CD14-positive monocyte (primary cell): Measurements from ENCODE around the gene MAPRE2. TPM values are rescaled to one million over a fixed set of nuclear protein-coding genes. Genes with fewer than 3 reads are reported as not detected.
A peak's percentile ranks its signal among the peaks of the same experiment; 100 is the strongest.

Experiments
- DNase-seq, 3 donors: peaks; one replicate each; pipeline ENCODE4 v3.0.0-alpha.2; 2011 to 2022
- H2AFZ ChIP-seq: 2 replicates; pipeline ENCODE4 v1.6.0; 2012; ENCODE audit warnings: mild to moderate bottlenecking, low read depth, low read length, inconsistent platforms; ENCODE audit not compliant: insufficient read depth, poor library complexity, severe bottlenecking
- H3K27ac ChIP-seq, 2 donors: 1 replicate in 1 of 2; 2 replicates in 1 of 2; pipeline ENCODE4 v1.5.1; 2012 to 2013; ENCODE audit warnings: low read length in 2 of 2, control low read depth in 1 of 2, inconsistent platforms in 1 of 2, low read depth in 1 of 2, mild to moderate bottlenecking in 1 of 2
- H3K27me3 ChIP-seq, 2 donors: one replicate each; pipeline versions ENCODE4 v1.6.0 to v1.6.1; 2011 to 2013; ENCODE audit warnings: low read length in 2 of 2; ENCODE audit not compliant: control insufficient read depth in 2 of 2, insufficient read depth in 2 of 2
- H3K36me3 ChIP-seq, 2 donors: replicated peaks in 1 of 2; 1 replicate in 1 of 2; 2 replicates in 1 of 2; pipeline versions ENCODE4 v1.5.1 to v1.6.1; 2012 to 2013; ENCODE audit warnings: low read length in 2 of 2, control low read depth in 1 of 2, inconsistent platforms in 1 of 2, mild to moderate bottlenecking in 1 of 2; ENCODE audit not compliant: insufficient read depth in 2 of 2, control insufficient read depth in 1 of 2
- H3K4me1 ChIP-seq, 2 donors: 1 replicate in 1 of 2; 2 replicates in 1 of 2; pipeline versions ENCODE4 v1.5.1 to v1.6.1; 2012 to 2013; ENCODE audit warnings: low read length in 2 of 2, control low read depth in 1 of 2, inconsistent platforms in 1 of 2, mild to moderate bottlenecking in 1 of 2, moderate library complexity in 1 of 2; ENCODE audit not compliant: insufficient read depth in 2 of 2, control insufficient read depth in 1 of 2
- H3K4me2 ChIP-seq: replicated peaks from 2 replicates; pipeline ENCODE3; 2012; ENCODE audit warnings: low read length, moderate library complexity, mild to moderate bottlenecking; ENCODE audit not compliant: poor library complexity, severe bottlenecking; ENCODE audit errors: extremely low read depth
- H3K4me3 ChIP-seq, 3 experiments: fragments of 200-600 bp in 1 of 3; sonication (generic) in 1 of 3; replicated peaks in 1 of 3; 1 replicate in 2 of 3; 2 replicates in 1 of 3; pipeline ENCODE4 v1.5.1; 2011 to 2013; ENCODE audit warnings: low read length in 3 of 3, mild to moderate bottlenecking in 3 of 3, control low read depth in 2 of 3, low read depth in 2 of 3, inconsistent platforms in 1 of 3, moderate library complexity in 1 of 3
- H3K79me2 ChIP-seq: 2 replicates; pipeline ENCODE4 v1.6.0; 2012; ENCODE audit warnings: mild to moderate bottlenecking, control low read depth, inconsistent platforms, low read length, moderate library complexity; ENCODE audit not compliant: insufficient read depth
- H3K9ac ChIP-seq: 2 replicates; pipeline ENCODE4 v1.6.0; 2017; ENCODE audit warnings: low read length, mild to moderate bottlenecking; ENCODE audit not compliant: insufficient read depth, poor library complexity, severe bottlenecking
- H3K9me3 ChIP-seq, 2 donors: replicated peaks in 1 of 2; 1 replicate in 1 of 2; 2 replicates in 1 of 2; pipeline versions ENCODE4 v1.5.1 to v1.6.1; 2012 to 2013; ENCODE audit warnings: low read length in 2 of 2, control low read depth in 1 of 2; ENCODE audit not compliant: control insufficient read depth in 1 of 2, insufficient read depth in 1 of 2
- H4K20me1 ChIP-seq: 2 replicates; pipeline ENCODE4 v1.6.0; 2012; ENCODE audit warnings: mild to moderate bottlenecking, low read length, control low read depth, moderate library complexity; ENCODE audit not compliant: insufficient read depth
- H3K27ac Mint-ChIP-seq, 7 donors: one replicate each; pipeline ENCODE4 v1.8.0; 2020; ENCODE audit warnings: mild to moderate bottlenecking in 7 of 7, mixed read lengths in 7 of 7, moderate library complexity in 6 of 7, inconsistent platforms in 2 of 7
- H3K27me3 Mint-ChIP-seq, 3 donors: one replicate each; pipeline ENCODE4 v1.8.0; 2021 to 2022; ENCODE audit warnings: low read depth in 3 of 3, mild to moderate bottlenecking in 3 of 3, mixed read lengths in 3 of 3, moderate library complexity in 3 of 3, inconsistent platforms in 1 of 3
- H3K36me3 Mint-ChIP-seq, 2 donors: one replicate each; pipeline ENCODE4 v1.8.0; 2020; ENCODE audit warnings: mixed read lengths in 2 of 2, inconsistent platforms in 1 of 2, mild to moderate bottlenecking in 1 of 2
- H3K4me1 Mint-ChIP-seq: one replicate; pipeline ENCODE4 v1.8.0; 2020; ENCODE audit warnings: mild to moderate bottlenecking, mixed read lengths
- H3K4me3 Mint-ChIP-seq, 2 donors: one replicate each; pipeline ENCODE4 v1.8.0; 2020; ENCODE audit warnings: mild to moderate bottlenecking in 2 of 2, mixed read lengths in 2 of 2, moderate library complexity in 1 of 2
- H3K9me3 Mint-ChIP-seq, 7 donors: one replicate each; pipeline ENCODE4 v1.8.0; 2020 to 2022; ENCODE audit warnings: mixed read lengths in 7 of 7, mild to moderate bottlenecking in 6 of 7, moderate library complexity in 6 of 7, inconsistent platforms in 2 of 7
- WGBS: methylation state at CpG from one replicate; pipeline ENCODE4 v1.1.5; 2013; ENCODE audit warnings: missing lambda C conversion rate; ENCODE audit not compliant: insufficient coverage; 5-methylcytosine and 5-hydroxymethylcytosine counted together
- intact Hi-C, 2 donors: fragments of 100-400 bp; cut with micrococcal nuclease; formaldehyde crosslinking; loops; one replicate each; pipeline versions ENCODE4 v1.15.0 to v1.15.1; 2023
- polyA plus RNA-seq, 3 donors: library from polyadenylated mRNA; depleted of rRNA in 1 of 3; unstranded in 2 of 3; stranded (reverse) in 1 of 3; fragments of 300-500 nt in 2 of 3; fragments of >200 nt in 1 of 3; fragmentation: Illumina TruSeq in 2 of 3; gene quantifications; 1 replicate in 2 of 3; 2 replicates in 1 of 3; pipeline ENCODE4 v1.2.3, GENCODE V29; 2012 to 2021
- TF ChIP-seq, protein P1 (sequence below): fragments of 200-600 bp; IDR thresholded peaks from one replicate; pipeline ENCODE4 v1.8.0; 2022; ENCODE audit warnings: antibody characterized with exemption, mild to moderate bottlenecking

The MAPRE2 gene
- polyA plus RNA-seq, 3 donors = 22.0 to 48.1 (median 37.1) TPM

DNA sequence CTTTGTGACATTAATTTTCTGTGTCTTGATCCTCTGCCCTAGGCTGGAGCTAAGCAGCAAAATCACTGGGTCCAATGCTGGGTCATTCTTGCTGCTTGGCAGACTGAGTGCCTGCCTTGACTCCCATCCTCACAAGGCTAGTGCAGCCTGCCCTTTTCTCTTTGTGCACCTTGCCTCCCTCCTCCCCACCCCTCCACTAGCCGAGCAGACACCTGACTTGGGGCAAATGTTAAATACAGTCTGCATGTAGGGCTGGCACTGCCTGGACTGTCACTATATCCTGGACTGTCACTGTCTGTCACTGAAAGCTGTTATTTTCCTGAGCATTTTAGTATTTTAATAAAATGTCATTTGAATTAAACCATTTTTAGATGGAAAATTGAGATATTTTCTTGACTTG, 33.4 kb downstream of the MAPRE2 start:
- TF ChIP-seq, protein P1, sequence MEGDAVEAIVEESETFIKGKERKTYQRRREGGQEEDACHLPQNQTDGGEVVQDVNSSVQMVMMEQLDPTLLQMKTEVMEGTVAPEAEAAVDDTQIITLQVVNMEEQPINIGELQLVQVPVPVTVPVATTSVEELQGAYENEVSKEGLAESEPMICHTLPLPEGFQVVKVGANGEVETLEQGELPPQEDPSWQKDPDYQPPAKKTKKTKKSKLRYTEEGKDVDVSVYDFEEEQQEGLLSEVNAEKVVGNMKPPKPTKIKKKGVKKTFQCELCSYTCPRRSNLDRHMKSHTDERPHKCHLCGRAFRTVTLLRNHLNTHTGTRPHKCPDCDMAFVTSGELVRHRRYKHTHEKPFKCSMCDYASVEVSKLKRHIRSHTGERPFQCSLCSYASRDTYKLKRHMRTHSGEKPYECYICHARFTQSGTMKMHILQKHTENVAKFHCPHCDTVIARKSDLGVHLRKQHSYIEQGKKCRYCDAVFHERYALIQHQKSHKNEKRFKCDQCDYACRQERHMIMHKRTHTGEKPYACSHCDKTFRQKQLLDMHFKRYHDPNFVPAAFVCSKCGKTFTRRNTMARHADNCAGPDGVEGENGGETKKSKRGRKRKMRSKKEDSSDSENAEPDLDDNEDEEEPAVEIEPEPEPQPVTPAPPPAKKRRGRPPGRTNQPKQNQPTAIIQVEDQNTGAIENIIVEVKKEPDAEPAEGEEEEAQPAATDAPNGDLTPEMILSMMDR = no peak

DNA sequence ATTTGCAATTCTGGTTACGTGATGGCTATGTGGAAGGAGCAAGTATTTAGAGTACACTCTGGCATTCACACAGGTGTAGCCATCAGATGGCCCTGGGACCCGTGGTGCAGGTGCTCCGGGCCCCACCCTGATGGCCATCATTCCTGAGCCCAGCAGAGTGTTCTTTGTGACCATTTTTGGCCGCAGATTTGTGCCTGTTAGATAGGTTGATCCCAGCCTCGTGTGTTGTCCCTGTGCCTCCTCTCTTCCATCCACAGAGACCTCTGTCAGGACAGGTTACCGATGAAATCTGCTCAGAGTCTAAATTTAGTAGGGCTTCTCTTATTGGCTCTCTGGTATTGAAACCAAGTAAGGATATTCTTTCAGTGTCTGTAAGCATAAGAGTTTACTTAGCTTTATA, 33.9 kb downstream of the MAPRE2 start:
- no peak overlapping the region for H3K27ac Mint-ChIP-seq
- H3K4me3 ChIP-seq = no peak overlapping the region
- peaks cover 3% of the 10 kb centered on the region for H4K20me1 ChIP-seq
- H3K9ac ChIP-seq = no peak overlapping the region
- H3K27me3 Mint-ChIP-seq = peaks cover 0 to 2% (median 0%) of the 10 kb centered on the region in 3 donors
- H3K9me3 Mint-ChIP-seq = no peaks in the 10 kb centered on the region
- H3K27ac ChIP-seq = no peak overlapping the region
- peaks cover 31 to 47% of the 10 kb centered on the region in 2 donors for H3K36me3 Mint-ChIP-seq
- no peaks in the 10 kb centered on the region for H3K9me3 ChIP-seq
- TF ChIP-seq, protein P1 = no peak
- H3K4me1 Mint-ChIP-seq = peaks cover 24% of the 10 kb centered on the region
- intact Hi-C loops = no loop called here
- no peak overlapping the region for H3K4me2 ChIP-seq
- H3K27me3 ChIP-seq = no peaks in the 10 kb centered on the region
- H3K4me1 ChIP-seq = no peaks in the 10 kb centered on the region
- peaks cover 3% of the 10 kb centered on the region for H3K79me2 ChIP-seq
- WGBS = 97% methylated on average over 3 of the region's 6 CpGs
- H3K36me3 ChIP-seq = peaks cover 11 to 30% of the 10 kb centered on the region in 2 donors
- DNase-seq = no peak
- H2AFZ ChIP-seq = no peak overlapping the region
- H3K4me3 Mint-ChIP-seq = no peak overlapping the region

More for the DNA sequence above, 33.4 kb downstream of the MAPRE2 start:
- Histone ChIP-seq H3K4me3 (no peak overlapping the region), H3K79me2 (peaks cover 3% of the 10 kb centered on the region), H3K4me1 (no peaks in the 10 kb centered on the region), H3K27me3 (no peaks in the 10 kb centered on the region), H3K36me3 (peaks cover 12 to 33% of the 10 kb centered on the region in 2 donors), H3K4me2 (no peak overlapping the region), H3K9me3 (no peaks in the 10 kb centered on the region), H4K20me1 (peaks cover 3% of the 10 kb centered on the region), H2AFZ (no peak overlapping the region), H3K9ac (no peak overlapping the region), H3K27ac (no peak overlapping the region)
- DNase-seq = no peak
- Mint-ChIP-seq H3K4me3 (no peak overlapping the region), H3K27ac (peak overlapping the region in 1 of 7 donors; percentile 60), H3K36me3 (peaks cover 30 to 48% of the 10 kb centered on the region in 2 donors), H3K4me1 (peaks cover 24% of the 10 kb centered on the region), H3K27me3 (peaks cover 0 to 2% (median 0%) of the 10 kb centered on the region in 3 donors), H3K9me3 (no peaks in the 10 kb centered on the region)
- intact Hi-C loops = no loop called here
- WGBS = 100% methylated on average over 1 of the region's 1 CpG
